ENCODE measurements around the gene ASS1. TPM values are rescaled to one million over a fixed set of nuclear protein-coding genes. Genes with fewer than 3 reads are reported as not detected.

Gene ASS1
- total RNA-seq, result 100 to 1,000 TPM; 380 to 511 TPM

GRCh38 chr9:130444565-130445221 is at the start of gene ASS1:
Gene ASS1, plus strand, starts transcription at chr9:130444961. Its CDS starts 7,268 bp downstream, at chr9:130452229.
- no peaks in the 10 kb centered on the region for H3K27me3 ChIP-seq
- DNase-seq, result peak; percentile 91
- TF ChIP-seq CTCF (IDR thresholded peaks at IDR 0.05), result no peak
- H3K4me3 ChIP-seq, result peak within 1 kb of the TSS; percentile 61
- H3K4me1 ChIP-seq, result peaks cover 8% of the 10 kb centered on the region
- H3K9me3 ChIP-seq, result no peaks in the 10 kb centered on the region
- H3K9ac ChIP-seq (ENCODE audit: low read depth in 2 of 2, low read length in 2 of 2), result peak within 1 kb of the TSS; percentile 82 to 86
- intact Hi-C loops (cut with DNase I), result no loop called here
- H3K36me3 ChIP-seq, result no peaks in the 10 kb centered on the region
- H3K27ac ChIP-seq, result peak within 1 kb of the TSS; percentile 70

GRCh38 chr9:130395810-130396435 is 48.8 kb upstream of the ASS1 start:
- no peaks in the 10 kb centered on the region for H3K9me3 ChIP-seq
- no peaks in the 10 kb centered on the region for H3K36me3 ChIP-seq
- no peaks in the 10 kb centered on the region for H3K27me3 ChIP-seq
- no peak for DNase-seq
- intact Hi-C loops (cut with DNase I), result no loop called here
- H3K4me3 ChIP-seq, result no peak overlapping the region
- no peak overlapping the region for H3K27ac ChIP-seq
- H3K9ac ChIP-seq (ENCODE audit: low read depth in 2 of 2, low read length in 2 of 2), result no peak overlapping the region
- TF ChIP-seq CTCF (IDR thresholded peaks at IDR 0.05), result no peak
- H3K4me1 ChIP-seq, result no peaks in the 10 kb centered on the region

- no peaks in the 10 kb centered on the region for H3K9me3 ChIP-seq
- no peaks in the 10 kb centered on the region for H3K27me3 ChIP-seq
- no peak overlapping the region for H3K4me3 ChIP-seq
- DNase-seq, result no peak
- H3K36me3 ChIP-seq, result no peaks in the 10 kb centered on the region
- no peaks in the 10 kb centered on the region for H3K4me1 ChIP-seq
- H3K9ac ChIP-seq (ENCODE audit: low read depth in 2 of 2, low read length in 2 of 2), result no peak overlapping the region
- no peak overlapping the region for H3K27ac ChIP-seq
- intact Hi-C loops (cut with DNase I), result no loop called here
- TF ChIP-seq CTCF (IDR thresholded peaks at IDR 0.05), result no peak
Measured at GRCh38 chr9:130396581-130396980, 48.2 kb upstream of the ASS1 start.

GRCh38 chr9:130398487-130399240 is 46.1 kb upstream of the ASS1 start:
- Histone ChIP-seq H3K36me3 (no peaks in the 10 kb centered on the region), H3K27ac (no peak overlapping the region), H3K9ac (ENCODE audit: low read depth in 2 of 2, low read length in 2 of 2) (peak overlapping the region in 1 of 2 donors; percentile 19), H3K4me3 (no peak overlapping the region), H3K9me3 (no peaks in the 10 kb centered on the region), H3K27me3 (no peaks in the 10 kb centered on the region), H3K4me1 (no peaks in the 10 kb centered on the region)
- intact Hi-C loops (cut with DNase I), result no loop called here
- no peak for TF ChIP-seq CTCF (IDR thresholded peaks at IDR 0.05)
- peak; percentile 33 for DNase-seq

GRCh38 chr9:130399768-130400167 is 45.0 kb upstream of the ASS1 start:
- intact Hi-C loops (cut with DNase I), result no loop called here
- Histone ChIP-seq H3K27me3 (no peaks in the 10 kb centered on the region), H3K4me1 (no peaks in the 10 kb centered on the region), H3K27ac (no peak overlapping the region), H3K4me3 (no peak overlapping the region), H3K36me3 (no peaks in the 10 kb centered on the region), H3K9ac (ENCODE audit: low read depth in 2 of 2, low read length in 2 of 2) (no peak overlapping the region), H3K9me3 (no peaks in the 10 kb centered on the region)
- no peak for TF ChIP-seq CTCF (IDR thresholded peaks at IDR 0.05)
- no peak for DNase-seq

Data from colonic mucosa (tissue), 4 donors.